ENCODE measurements around the gene ANXA11. TPM values are rescaled to one million over a fixed set of nuclear protein-coding genes. Genes with fewer than 3 reads are reported as not detected.

Gene ANXA11
- total RNA-seq, 1 experiment from 2014 or later = 181 TPM

GRCh38 chr10:80170641-80171040, 34.7 kb downstream of the ANXA11 start:
- no peak overlapping the region for H3K9ac ChIP-seq (ENCODE audit: low read length)
- no peaks in the 10 kb centered on the region for H3K27me3 ChIP-seq (ENCODE audit: insufficient read depth, low read length)
- H4K20me1 ChIP-seq (ENCODE audit: insufficient read depth) = peaks cover 3% of the 10 kb centered on the region; the same call in 1 of the 2 replicates
- no peak overlapping the region for H2AFZ ChIP-seq (ENCODE audit: low read depth, low read length, poor library complexity, severe bottlenecking)
- no peak overlapping the region for H3K27ac ChIP-seq (ENCODE audit: low read depth, low read length)
- H3K36me3 ChIP-seq (ENCODE audit: control insufficient read depth in 1 of 2, insufficient read depth in 2 of 2, low read length in 2 of 2) = peaks cover 2 to 26% of the 10 kb centered on the region in 2 experiments; a peak in 3 of 4 replicates
- no peak for ATAC-seq
- no peaks in the 10 kb centered on the region for H3K9me3 ChIP-seq (ENCODE audit: control insufficient read depth in 1 of 2, insufficient read depth in 1 of 2, low read depth in 1 of 2, low read length in 2 of 2)
- no peak for TF ChIP-seq REST (IDR thresholded peaks at IDR 0.05; ENCODE audit: low read depth)
- TF ChIP-seq YY1 (IDR thresholded peaks at IDR 0.05; ENCODE audit: extremely low read depth, insufficient replicate concordance, low read depth, low read length) = no peak
- TF ChIP-seq ZFX (IDR thresholded peaks at IDR 0.05) = no peak
- TF ChIP-seq POLR2A (IDR thresholded peaks at IDR 0.05; ENCODE audit: borderline replicate concordance, extremely low read depth, insufficient read depth, insufficient read length) = no peak
- TF ChIP-seq ZNF274 (IDR thresholded peaks at IDR 0.05; ENCODE audit: low read depth, low read length) = no peak
- TF ChIP-seq ELF1 (IDR thresholded peaks at IDR 0.05; ENCODE audit: borderline replicate concordance, low read depth) = no peak
- TF ChIP-seq EGR1 (IDR thresholded peaks at IDR 0.05; ENCODE audit: low read depth) = no peak
- no peak for TF ChIP-seq ATF3 (IDR thresholded peaks at IDR 0.05)
- no peak for TF ChIP-seq TCF7L2 (IDR thresholded peaks at IDR 0.05; ENCODE audit: borderline replicate concordance, extremely low read depth, insufficient read depth, insufficient read length)
- TF ChIP-seq SIN3A (IDR thresholded peaks at IDR 0.05; ENCODE audit: low read depth) = no peak
- no peak for DNase-seq (ENCODE audit: low read depth, low spot score)
- H3K9me2 ChIP-seq (ENCODE audit: insufficient read depth) = no peaks in the 10 kb centered on the region
- no peak overlapping the region for H3K4me2 ChIP-seq (ENCODE audit: low read length)
- intact Hi-C loops (cut with micrococcal nuclease) = no loop called here
- no TSS peak for BruUV-seq (replicated peaks)
- POLR2A ChIA-PET = no interaction called here
- H3K4me3 ChIP-seq (replicated peaks in 1 of 2; ENCODE audit: low read depth in 1 of 2, low read length in 2 of 2) = no peak overlapping the region
- CTCF ChIA-PET = no interaction called here
- H3K79me2 ChIP-seq (ENCODE audit: insufficient read depth, low read length) = peaks cover 88% of the 10 kb centered on the region
- RAD21 ChIA-PET (ENCODE audit: low non-redundant PET in 1 of 2, low total read pairs in 2 of 2, uncharacterized antibody in 2 of 2, unreplicated experiment in 2 of 2) = no interaction called here
- H3K4me1 ChIP-seq (ENCODE audit: control insufficient read depth in 1 of 2, insufficient read depth in 2 of 2, low read length in 2 of 2) = peaks cover 0 to 21% of the 10 kb centered on the region in 2 experiments; a peak in 2 of 4 replicates

All from HCT116 (cell line).